Parathyroid adenoma (tissue), 2 donors: ENCODE data around the gene SUPT4H1.
A peak's percentile ranks its signal among the peaks of the same experiment; 100 is the strongest.

Experiments used
- H2AFZ ChIP-seq: fragments of 300-600 bp; sonication (generic); one replicate; pipeline ENCODE4 v1.7.0; 2017; ENCODE audit warnings: antibody characterized with exemption, mild to moderate bottlenecking
- H3K27ac ChIP-seq: fragments of 300-600 bp; sonication (generic); one replicate; pipeline ENCODE4 v1.7.0; 2017
- H3K27me3 ChIP-seq: fragments of 300-600 bp; sonication (generic); one replicate; pipeline ENCODE4 v1.7.0; 2017; ENCODE audit warnings: low read length; ENCODE audit not compliant: control insufficient read depth, insufficient read depth
- H3K36me3 ChIP-seq: fragments of 300-600 bp; sonication (generic); one replicate; pipeline ENCODE4 v1.7.0; 2017; ENCODE audit warnings: low read length; ENCODE audit not compliant: control insufficient read depth, insufficient read depth
- H3K4me1 ChIP-seq: fragments of 300-600 bp; sonication (generic); one replicate; pipeline ENCODE4 v1.7.0; 2017; ENCODE audit warnings: control low read depth
- H3K4me2 ChIP-seq: fragments of 300-600 bp; sonication (generic); one replicate; pipeline ENCODE4 v1.7.0; 2017; ENCODE audit warnings: low read length
- H3K4me3 ChIP-seq: fragments of 300-600 bp; sonication (generic); one replicate; pipeline ENCODE4 v1.7.0; 2017; ENCODE audit warnings: low read depth, low read length
- H3K79me2 ChIP-seq: fragments of 300-600 bp; sonication (generic); one replicate; pipeline ENCODE4 v1.7.0; 2017; ENCODE audit warnings: control low read depth
- H3K9ac ChIP-seq: fragments of 300-600 bp; sonication (generic); one replicate; pipeline ENCODE4 v1.7.0; 2017; ENCODE audit warnings: mild to moderate bottlenecking
- H3K9me3 ChIP-seq: fragments of 300-600 bp; sonication (generic); one replicate; pipeline ENCODE4 v1.7.0; 2017; ENCODE audit warnings: low read length; ENCODE audit not compliant: control insufficient read depth
- CTCF ChIP-seq: fragments of 300-600 bp; sonication (generic); IDR thresholded peaks from one replicate; pipeline ENCODE4 v1.7.0; 2017; ENCODE audit warnings: antibody characterized with exemption, mild to moderate bottlenecking
- donor health status: primary hyperparathyroidism.

SUPT4H1 gene

DNA sequence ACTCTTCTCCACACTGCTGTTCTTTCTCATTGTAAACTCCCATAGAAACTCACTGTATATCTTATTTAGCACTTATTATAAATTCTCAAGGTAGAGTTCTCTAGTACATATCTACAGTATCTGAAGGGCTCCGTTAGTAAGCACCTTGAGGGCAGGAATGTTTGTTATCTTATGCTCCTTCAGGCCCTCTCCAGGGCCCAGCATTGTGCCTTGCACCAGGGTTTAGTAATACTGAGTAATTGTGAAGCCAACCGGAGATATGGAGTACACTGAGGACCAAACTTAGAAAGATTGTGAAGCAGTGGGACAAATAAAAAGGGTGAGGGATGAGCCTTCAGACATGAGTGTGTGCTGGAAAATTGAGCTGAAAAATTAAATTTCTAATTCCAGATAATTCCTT lies 38.9 kb upstream of the SUPT4H1 start:
- Histone ChIP-seq H3K4me2 (peak overlapping the region; percentile 22), H3K79me2 (no peaks in the 10 kb centered on the region), H3K27ac (peak overlapping the region; percentile 88), H3K27me3 (no peaks in the 10 kb centered on the region), H2AFZ (no peak overlapping the region), H3K4me1 (peaks cover 58% of the 10 kb centered on the region), H3K9me3 (no peaks in the 10 kb centered on the region), H3K9ac (no peak overlapping the region), H3K36me3 (no peaks in the 10 kb centered on the region), H3K4me3 (peak overlapping the region; percentile 17)
- no peak for TF ChIP-seq CTCF

DNA sequence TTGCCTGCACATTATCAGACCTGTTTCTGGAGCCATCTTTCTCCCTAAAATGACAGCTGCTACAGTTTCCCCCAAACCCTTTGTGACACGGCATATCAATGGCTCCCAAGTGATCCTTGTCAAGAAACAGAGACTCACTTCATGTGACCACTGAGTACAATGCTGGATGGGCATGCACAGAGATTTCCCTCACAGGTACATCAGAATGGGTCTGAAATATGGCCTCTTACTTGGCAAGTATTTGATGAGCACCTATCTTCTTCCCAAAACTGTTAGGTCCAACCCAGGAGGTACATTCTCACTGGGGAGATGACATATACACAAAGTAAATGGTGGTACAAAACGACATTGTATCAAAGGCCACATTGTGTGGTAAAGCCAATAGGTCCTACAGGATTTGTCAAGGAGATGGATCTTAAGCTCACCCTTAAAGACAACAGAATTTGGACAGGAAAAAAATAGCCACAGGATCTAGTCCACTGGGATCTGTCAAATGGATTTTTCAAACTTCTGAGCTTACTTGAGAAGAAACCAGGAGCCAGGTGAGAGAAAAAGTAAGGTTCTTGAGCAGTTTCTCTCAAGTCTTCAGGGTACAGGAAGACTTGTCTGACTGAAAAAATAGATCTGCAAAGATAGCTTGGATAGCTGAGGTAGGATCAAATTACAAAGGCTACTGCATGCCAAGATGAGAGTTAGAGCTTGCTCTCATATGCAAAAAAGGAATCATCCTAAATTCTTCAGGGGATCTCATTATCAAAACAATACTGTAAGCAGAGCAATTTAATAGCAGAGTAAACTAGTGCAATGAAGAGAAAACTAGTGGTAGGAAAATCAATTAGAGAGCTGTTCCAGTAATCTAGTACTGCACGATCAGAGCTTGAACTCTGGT lies 36.5 kb upstream of the SUPT4H1 start:
- Histone ChIP-seq H2AFZ (peak overlapping the region; percentile 16), H3K9ac (no peak overlapping the region), H3K9me3 (no peaks in the 10 kb centered on the region), H3K27me3 (no peaks in the 10 kb centered on the region), H3K27ac (peak overlapping the region; percentile 88), H3K4me3 (peak overlapping the region; percentile 22), H3K79me2 (no peaks in the 10 kb centered on the region), H3K36me3 (no peaks in the 10 kb centered on the region), H3K4me2 (peak overlapping the region; percentile 4), H3K4me1 (peaks cover 71% of the 10 kb centered on the region)
- TF ChIP-seq CTCF = no peak

DNA sequence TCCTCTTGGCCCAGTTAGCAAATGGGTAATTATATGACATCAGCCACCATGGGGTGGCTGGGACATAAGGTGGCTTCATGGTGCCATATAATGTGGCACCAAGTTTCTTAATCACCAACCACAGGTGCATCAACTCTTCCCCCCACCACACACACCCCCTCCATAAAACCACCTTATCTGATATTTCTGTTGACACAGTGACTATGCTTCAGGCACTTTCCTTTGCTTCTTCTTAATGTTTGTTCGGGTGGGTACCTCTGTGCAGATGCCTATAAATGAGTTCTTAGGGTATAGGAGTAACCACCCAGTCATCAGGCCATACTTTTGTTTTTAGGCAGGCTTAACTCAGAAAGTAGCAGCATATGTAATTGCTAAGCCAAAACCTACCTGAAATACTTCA lies 35.8 kb upstream of the SUPT4H1 start:
- peak overlapping the region; percentile 88 for H3K27ac ChIP-seq
- no peak overlapping the region for H3K4me3 ChIP-seq
- no peak overlapping the region for H2AFZ ChIP-seq
- H3K79me2 ChIP-seq = no peaks in the 10 kb centered on the region
- H3K4me1 ChIP-seq = peaks cover 70% of the 10 kb centered on the region
- no peak overlapping the region for H3K9ac ChIP-seq
- H3K27me3 ChIP-seq = no peaks in the 10 kb centered on the region
- peak overlapping the region; percentile 10 for H3K4me2 ChIP-seq
- H3K9me3 ChIP-seq = no peaks in the 10 kb centered on the region
- H3K36me3 ChIP-seq = no peaks in the 10 kb centered on the region
- no peak for TF ChIP-seq CTCF

DNA sequence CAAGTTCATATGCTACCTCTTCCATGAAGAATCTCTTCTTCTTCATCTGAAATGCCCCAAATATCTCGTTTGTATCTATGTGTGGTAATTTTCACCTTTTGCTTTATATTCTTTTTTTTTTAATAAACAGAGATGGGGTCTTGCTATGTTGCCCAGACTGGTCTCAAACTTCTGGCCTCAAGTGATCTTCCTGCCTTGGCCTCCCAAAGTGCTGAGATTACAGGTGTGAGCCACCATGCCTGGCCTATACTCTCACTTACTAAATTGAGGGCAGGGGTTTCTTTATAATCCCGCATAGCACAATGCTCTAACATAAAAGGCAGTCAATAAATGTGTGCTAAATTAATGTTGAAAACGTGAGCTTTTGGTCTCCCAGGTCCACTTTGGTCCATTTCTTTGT lies 34.7 kb upstream of the SUPT4H1 start:
- peaks cover 70% of the 10 kb centered on the region for H3K4me1 ChIP-seq
- H3K27ac ChIP-seq = peak overlapping the region; percentile 88
- TF ChIP-seq CTCF = no peak

More for the DNA sequence above, 34.7 kb upstream of the SUPT4H1 start:
- H3K27me3 ChIP-seq = no peaks in the 10 kb centered on the region
- no peaks in the 10 kb centered on the region for H3K79me2 ChIP-seq
- H3K9ac ChIP-seq = no peak overlapping the region
- no peaks in the 10 kb centered on the region for H3K9me3 ChIP-seq
- H3K36me3 ChIP-seq = no peaks in the 10 kb centered on the region
- H3K4me3 ChIP-seq = no peak overlapping the region
- H3K4me2 ChIP-seq = no peak overlapping the region
- no peak overlapping the region for H2AFZ ChIP-seq
